Muscle of leg (tissue), 11 donors: ENCODE data around the gene CAP2. TPM values are rescaled to one million over a fixed set of nuclear protein-coding genes. Genes with fewer than 3 reads are reported as not detected.

ENCODE experiments used
- DNase-seq: peaks from one replicate; pipeline ENCODE4 v3.0.0; 2013
- H3K27ac ChIP-seq: one replicate; pipeline ENCODE4 v1.5.1; 2013; ENCODE audit warnings: mild to moderate bottlenecking, low read length, control low read depth
- H3K27me3 ChIP-seq: one replicate; pipeline ENCODE4 v1.6.1; 2013; ENCODE audit warnings: low read length; ENCODE audit not compliant: control insufficient read depth, insufficient read depth
- H3K36me3 ChIP-seq: one replicate; pipeline ENCODE4 v1.6.1; 2013; ENCODE audit warnings: low read length; ENCODE audit not compliant: control insufficient read depth, insufficient read depth
- H3K4me1 ChIP-seq: one replicate; pipeline ENCODE4 v1.6.1; 2013; ENCODE audit warnings: low read length; ENCODE audit not compliant: control insufficient read depth, insufficient read depth
- H3K4me3 ChIP-seq: one replicate; pipeline ENCODE4 v1.5.1; 2013; ENCODE audit warnings: low read length, control low read depth
- H3K9me3 ChIP-seq: replicated peaks from 2 replicates; pipeline ENCODE4 v1.6.1; 2013; ENCODE audit warnings: low read depth, low read length; ENCODE audit not compliant: control insufficient read depth
- WGBS: methylation state at CpG from one replicate; pipeline ENCODE4 v1.1.5; 2013; ENCODE audit warnings: missing lambda C conversion rate; ENCODE audit not compliant: insufficient coverage; 5-methylcytosine and 5-hydroxymethylcytosine counted together
- polyA plus RNA-seq, 8 donors: library from polyadenylated mRNA; unstranded; fragments of 120-200 nt; gene quantifications; one replicate each; pipeline versions ENCODE4 v1.2.1 to v1.2.3, GENCODE V29; 2013; ENCODE audit warnings: inconsistent platforms in 1 of 8, low replicate concordance in 1 of 8; ENCODE audit not compliant: insufficient read length in 8 of 8, insufficient read depth in 1 of 8
- total RNA-seq: library from RNA; stranded (reverse); fragments of 120-200 nt; gene quantifications from one replicate; pipeline ENCODE4 v1.2.4, GENCODE V29; 2013

CAP2 gene
- total and polyA plus RNA-seq, 9 donors, result 56.3 to 201 (median 148) TPM

DNA sequence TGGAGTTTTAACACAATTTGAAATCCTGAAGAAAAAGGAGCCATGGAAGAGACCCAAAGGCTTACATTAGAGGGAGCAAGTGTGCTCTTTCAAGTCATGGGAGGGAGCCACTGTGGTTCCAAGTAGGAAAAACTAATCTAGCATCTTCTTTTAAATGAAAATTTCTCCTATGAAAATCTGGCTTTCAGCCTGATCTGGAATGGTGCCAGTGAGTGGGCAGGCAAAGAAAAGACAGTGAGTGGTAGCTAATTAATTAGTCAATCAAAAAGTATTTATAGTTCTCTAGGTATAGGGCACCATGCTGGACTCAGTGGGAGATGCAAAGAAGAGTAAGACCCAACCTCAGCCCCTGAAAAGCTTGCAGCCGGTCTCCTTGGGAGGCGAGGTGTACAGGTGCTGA lies 21.9 kb downstream of the CAP2 start:
- Histone ChIP-seq H3K4me1 (peaks cover 31% of the 10 kb centered on the region), H3K27me3 (no peaks in the 10 kb centered on the region), H3K4me3 (no peak overlapping the region), H3K9me3 (no peaks in the 10 kb centered on the region), H3K36me3 (no peaks in the 10 kb centered on the region), H3K27ac (no peak overlapping the region)
- DNase-seq, result no peak
- WGBS, result 86% methylated on average over 2 of the region's 2 CpGs

DNA sequence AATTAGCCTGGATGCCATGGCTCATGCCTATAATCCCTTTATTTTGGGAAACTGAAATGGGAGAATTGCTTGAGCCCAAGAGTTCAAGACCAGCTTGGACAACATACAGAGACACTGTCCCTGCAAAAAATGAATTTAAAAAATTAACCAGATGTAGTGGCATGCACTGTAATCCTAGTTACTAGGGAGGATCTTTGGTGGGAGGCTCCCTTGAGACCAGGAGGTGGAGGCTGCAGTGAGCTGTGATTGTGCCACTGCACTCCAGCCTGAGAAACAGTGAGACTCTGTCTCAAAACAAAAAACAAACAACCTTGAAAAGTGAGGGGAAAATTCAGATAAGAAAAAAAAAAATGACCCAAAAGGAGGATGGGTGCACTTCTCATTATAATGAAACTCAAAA lies 23.4 kb downstream of the CAP2 start:
- Histone ChIP-seq H3K27me3 (no peaks in the 10 kb centered on the region), H3K4me3 (no peak overlapping the region), H3K27ac (peak overlapping the region; percentile 29), H3K36me3 (no peaks in the 10 kb centered on the region), H3K9me3 (no peaks in the 10 kb centered on the region), H3K4me1 (peaks cover 31% of the 10 kb centered on the region)
- DNase-seq, result no peak

DNA sequence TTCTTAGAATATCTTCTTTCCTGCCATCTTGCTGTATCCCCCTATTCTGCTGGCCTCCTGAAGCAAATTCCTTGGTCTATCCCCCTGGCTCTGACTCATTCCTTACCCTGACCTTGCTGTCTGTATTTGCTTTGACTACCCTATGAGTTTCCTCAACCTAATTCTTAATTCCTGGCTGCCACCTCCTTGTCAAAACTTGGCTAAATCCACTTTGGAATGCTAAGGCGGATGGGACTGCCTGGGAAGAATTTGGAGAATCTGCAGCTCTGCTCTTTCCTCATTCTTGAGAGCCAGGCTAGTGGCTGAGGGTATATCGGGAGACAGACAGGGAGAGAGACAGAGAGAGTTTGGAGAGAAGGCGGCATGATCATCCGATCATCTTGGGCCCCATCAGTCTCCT lies 24.4 kb downstream of the CAP2 start:
- H3K27ac ChIP-seq, result peak overlapping the region; percentile 88
- H3K9me3 ChIP-seq, result no peaks in the 10 kb centered on the region
- H3K27me3 ChIP-seq, result no peaks in the 10 kb centered on the region
- no peak overlapping the region for H3K4me3 ChIP-seq
- no peaks in the 10 kb centered on the region for H3K36me3 ChIP-seq
- peaks cover 27% of the 10 kb centered on the region for H3K4me1 ChIP-seq
- 33% methylated on average over 1 of the region's 4 CpGs for WGBS
- peak; percentile 57 for DNase-seq

DNA sequence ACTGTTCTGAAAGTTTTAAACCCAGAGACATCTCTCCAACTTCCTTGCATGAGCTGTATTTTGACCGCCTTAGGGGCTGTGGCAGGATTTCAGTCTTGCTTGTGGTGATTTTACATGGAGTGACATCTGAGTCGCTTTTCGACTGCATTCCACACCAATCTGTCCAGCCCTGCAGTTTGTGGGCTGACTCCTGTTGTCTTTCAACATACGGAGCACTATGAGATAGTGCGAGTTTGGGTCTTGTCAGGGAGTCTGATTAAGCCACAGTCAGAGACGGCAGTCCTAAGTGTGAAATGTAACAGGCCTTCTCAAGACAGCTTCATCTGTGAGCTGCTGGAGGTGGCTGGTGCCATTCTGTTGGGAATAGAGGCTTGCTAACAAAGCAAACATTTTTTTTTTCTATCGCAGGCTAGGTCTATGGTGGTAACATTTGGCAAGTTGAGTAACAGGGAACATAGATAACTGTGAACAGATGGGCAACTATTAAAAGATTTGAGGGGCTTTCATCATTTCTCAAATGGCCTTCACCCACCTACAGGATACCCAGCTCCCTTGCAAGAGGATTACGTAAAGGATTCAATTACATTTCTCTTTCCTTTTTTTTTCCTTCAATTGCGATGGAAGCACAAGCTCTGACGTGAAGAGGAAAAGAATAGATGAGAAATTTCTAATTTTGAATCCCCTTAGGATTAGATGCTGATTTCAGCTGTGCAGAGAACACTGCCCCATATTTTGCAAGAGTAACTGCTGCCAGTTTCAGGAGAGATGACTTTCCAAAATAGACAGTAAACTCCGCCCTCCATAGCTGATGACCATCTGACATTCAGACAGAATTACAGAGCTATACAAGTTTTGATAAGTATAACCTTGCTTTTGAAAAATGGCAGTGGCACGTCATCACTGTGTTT lies 25.1 kb downstream of the CAP2 start:
- no peaks in the 10 kb centered on the region for H3K9me3 ChIP-seq
- no peak overlapping the region for H3K4me3 ChIP-seq
- peak; percentile 67 for DNase-seq
- 31% methylated on average over 2 of the region's 12 CpGs for WGBS
- no peaks in the 10 kb centered on the region for H3K36me3 ChIP-seq
- H3K27ac ChIP-seq, result peak overlapping the region; percentile 88
- H3K4me1 ChIP-seq, result peaks cover 29% of the 10 kb centered on the region
- no peaks in the 10 kb centered on the region for H3K27me3 ChIP-seq

DNA sequence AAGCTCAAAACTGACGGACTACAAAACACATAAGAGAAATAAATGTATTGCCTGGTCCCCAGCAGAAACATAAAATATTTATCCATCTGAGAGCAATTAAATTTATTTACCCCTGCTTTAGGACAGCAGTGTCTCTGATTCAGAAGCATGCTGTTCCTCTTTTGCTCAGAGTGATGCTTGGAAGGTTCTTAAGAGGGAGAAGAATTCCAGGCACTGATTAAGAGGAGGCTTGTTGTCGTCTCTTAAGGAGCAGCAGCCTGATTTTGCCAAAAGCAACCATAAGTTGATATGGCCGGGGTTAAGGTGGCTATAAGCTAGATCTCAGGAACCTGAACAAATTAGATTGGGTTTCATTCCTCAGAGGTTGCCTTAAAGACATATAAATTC lies 25.8 kb downstream of the CAP2 start:
- Histone ChIP-seq H3K9me3 (no peaks in the 10 kb centered on the region), H3K4me1 (peaks cover 29% of the 10 kb centered on the region), H3K4me3 (no peak overlapping the region), H3K27ac (peak overlapping the region; percentile 88), H3K36me3 (no peaks in the 10 kb centered on the region), H3K27me3 (no peaks in the 10 kb centered on the region)
- WGBS, result no CpG with 5 or more reads among the region's 3 CpGs
- no peak for DNase-seq

DNA sequence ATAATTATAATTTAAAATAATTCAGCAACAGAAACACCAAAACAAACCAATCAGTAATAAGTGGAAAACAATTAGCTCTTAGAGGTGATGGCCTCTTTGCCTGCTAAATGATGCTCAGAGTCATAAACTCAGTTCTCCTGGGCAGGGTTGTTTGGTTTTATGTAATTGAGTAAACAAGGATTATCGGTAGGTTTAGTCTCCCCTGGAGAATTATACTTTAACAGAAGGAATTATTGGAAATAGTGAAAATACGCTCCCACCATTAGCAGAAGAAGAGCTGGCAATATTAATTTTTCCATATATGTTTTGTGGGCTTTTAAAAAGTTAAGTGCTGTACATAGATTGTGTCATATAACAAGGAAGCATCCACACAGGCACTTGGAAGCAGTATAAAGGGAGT lies 27.0 kb downstream of the CAP2 start:
- no peak for DNase-seq
- peaks cover 35% of the 10 kb centered on the region for H3K4me1 ChIP-seq
- no peak overlapping the region for H3K27ac ChIP-seq
- no peaks in the 10 kb centered on the region for H3K9me3 ChIP-seq
- no CpG with 5 or more reads among the region's 2 CpGs for WGBS
- H3K4me3 ChIP-seq, result no peak overlapping the region
- H3K27me3 ChIP-seq, result no peaks in the 10 kb centered on the region
- peaks cover 8% of the 10 kb centered on the region for H3K36me3 ChIP-seq

DNA sequence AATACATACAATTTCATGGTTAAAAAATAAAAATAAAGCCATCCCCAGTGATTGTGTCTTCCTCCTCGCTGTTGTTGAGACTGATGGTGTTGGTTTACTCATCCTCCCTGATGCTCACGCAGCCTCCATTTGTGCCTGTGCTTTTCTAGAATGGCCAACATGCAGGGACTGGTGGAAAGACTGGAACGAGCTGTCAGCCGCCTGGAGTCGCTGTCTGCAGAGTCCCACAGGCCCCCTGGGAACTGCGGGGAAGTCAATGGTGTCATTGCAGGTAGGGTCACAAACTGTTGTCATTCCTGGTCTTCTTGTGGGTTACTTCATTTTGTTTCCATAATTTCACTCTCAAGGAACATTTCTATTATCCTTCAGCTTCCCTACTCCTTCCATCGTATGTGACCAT lies 28.0 kb downstream of the CAP2 start:
- Histone ChIP-seq H3K4me3 (no peak overlapping the region), H3K27me3 (no peaks in the 10 kb centered on the region), H3K9me3 (no peaks in the 10 kb centered on the region), H3K36me3 (peaks cover 11% of the 10 kb centered on the region), H3K4me1 (peaks cover 35% of the 10 kb centered on the region), H3K27ac (no peak overlapping the region)
- DNase-seq, result no peak
- WGBS, result 79% methylated on average over 4 of the region's 7 CpGs

DNA sequence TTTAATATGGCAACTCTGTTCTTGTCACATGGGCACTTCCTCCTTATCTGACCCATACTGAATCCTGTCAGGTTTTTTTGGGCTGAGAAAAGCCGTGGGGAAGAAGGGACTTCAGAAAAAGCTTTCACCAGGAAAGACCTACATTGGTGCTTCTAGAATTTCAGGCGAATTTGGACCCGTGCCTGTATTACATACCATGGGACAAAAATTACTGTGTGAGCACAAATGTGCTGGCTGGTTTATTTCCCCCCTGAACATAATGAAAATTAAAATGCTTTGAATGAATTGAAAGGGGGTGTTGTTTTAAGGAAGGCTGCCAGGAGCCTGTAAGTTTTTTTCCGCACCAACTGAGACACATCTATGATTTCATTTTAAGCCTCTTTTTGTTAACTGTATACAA lies 29.6 kb downstream of the CAP2 start:
- no CpG with 5 or more reads among the region's 4 CpGs for WGBS
- DNase-seq, result peak; percentile 85
- H3K27ac ChIP-seq, result peak overlapping the region; percentile 23
- no peak overlapping the region for H3K4me3 ChIP-seq
- H3K36me3 ChIP-seq, result peaks cover 25% of the 10 kb centered on the region
- H3K27me3 ChIP-seq, result no peaks in the 10 kb centered on the region
- peaks cover 23% of the 10 kb centered on the region for H3K4me1 ChIP-seq
- no peaks in the 10 kb centered on the region for H3K9me3 ChIP-seq

DNA sequence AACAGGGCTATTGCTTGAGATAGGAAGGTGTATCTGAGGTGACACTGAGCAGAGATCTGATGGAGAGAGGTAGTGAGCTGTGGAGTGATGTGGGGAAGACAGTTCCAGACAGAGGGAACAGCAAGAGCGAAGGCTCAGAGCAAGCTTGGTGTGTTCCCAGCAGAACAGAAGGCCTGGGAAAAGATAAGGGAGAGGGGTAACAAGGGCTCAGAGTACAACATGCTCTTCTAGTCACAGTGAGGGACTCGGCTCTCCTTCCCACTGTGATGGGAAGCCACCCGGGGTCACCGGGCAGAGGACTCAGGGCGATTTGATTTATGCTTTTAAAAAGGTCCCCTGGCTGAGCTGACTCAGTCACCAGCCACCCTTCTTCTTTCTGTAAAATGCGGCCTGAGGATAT lies 33.7 kb downstream of the CAP2 start:
- Histone ChIP-seq H3K4me3 (no peak overlapping the region), H3K27me3 (no peaks in the 10 kb centered on the region), H3K9me3 (no peaks in the 10 kb centered on the region), H3K36me3 (peaks cover 25% of the 10 kb centered on the region), H3K27ac (no peak overlapping the region), H3K4me1 (peaks cover 22% of the 10 kb centered on the region)
- DNase-seq, result no peak
- 94% methylated on average over 5 of the region's 6 CpGs for WGBS

DNA sequence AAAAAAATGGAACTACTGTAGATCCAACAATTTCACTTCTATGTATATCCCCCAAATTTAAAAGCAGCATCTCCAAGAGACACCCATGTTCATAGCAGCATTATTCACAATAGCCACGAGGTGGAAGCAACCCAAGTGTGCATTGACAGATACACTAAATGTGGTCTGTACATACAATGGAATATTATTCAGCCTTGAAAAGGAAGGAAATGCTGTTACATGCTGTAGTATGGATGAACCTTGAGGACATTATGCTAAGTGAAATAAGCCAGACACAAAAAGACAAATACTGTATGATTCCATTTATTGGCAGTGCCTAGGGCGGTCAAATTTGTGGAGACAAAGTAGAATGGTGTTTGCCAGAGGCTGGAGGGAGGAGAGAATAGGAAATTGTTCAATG lies 34.2 kb downstream of the CAP2 start:
- H3K27me3 ChIP-seq, result no peaks in the 10 kb centered on the region
- DNase-seq, result no peak
- H3K27ac ChIP-seq, result peak overlapping the region; percentile 50
- no CpG with 5 or more reads among the region's 2 CpGs for WGBS
- no peak overlapping the region for H3K4me3 ChIP-seq
- no peaks in the 10 kb centered on the region for H3K9me3 ChIP-seq
- H3K36me3 ChIP-seq, result peaks cover 25% of the 10 kb centered on the region
- H3K4me1 ChIP-seq, result peaks cover 22% of the 10 kb centered on the region
